Muscle of back (tissue), 11 donors: ENCODE data around the gene DERA. TPM values are rescaled to one million over a fixed set of nuclear protein-coding genes. Genes with fewer than 3 reads are reported as not detected.

Experiments used
- DNase-seq, 3 donors: peaks; one replicate each; pipeline versions ENCODE4 v3.0.0 to v3.0.0-alpha.2; 2013
- polyA plus RNA-seq, 10 donors: library from polyadenylated mRNA; unstranded; fragments of 120-200 nt; gene quantifications; one replicate each; pipeline ENCODE4 v1.2.1, GENCODE V29; 2013; ENCODE audit not compliant: insufficient read length in 10 of 10

The DERA gene
- polyA plus RNA-seq, 10 donors, result 28.7 to 39.1 (median 32.5) TPM

DNA sequence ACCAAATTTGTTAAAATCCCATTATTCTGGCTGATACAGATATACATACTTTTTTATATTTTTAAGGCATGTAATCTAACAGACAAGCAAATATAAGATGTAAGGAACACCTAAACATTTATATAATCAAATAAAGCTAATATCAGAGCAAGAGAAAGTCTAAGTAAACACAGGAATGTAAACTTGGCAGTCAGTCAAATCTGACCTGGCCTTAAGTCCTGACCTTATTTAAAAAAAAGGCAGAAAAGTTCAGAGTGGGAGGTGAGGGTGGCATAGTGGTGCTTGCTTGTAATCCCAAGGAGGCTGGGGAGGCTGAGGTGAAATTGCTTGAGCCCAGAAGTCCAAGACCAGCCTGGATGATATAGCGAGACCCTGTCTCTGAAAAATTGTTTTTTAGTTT, 152.6 kb downstream of the DERA start:
- DNase-seq, result no peak

DNA sequence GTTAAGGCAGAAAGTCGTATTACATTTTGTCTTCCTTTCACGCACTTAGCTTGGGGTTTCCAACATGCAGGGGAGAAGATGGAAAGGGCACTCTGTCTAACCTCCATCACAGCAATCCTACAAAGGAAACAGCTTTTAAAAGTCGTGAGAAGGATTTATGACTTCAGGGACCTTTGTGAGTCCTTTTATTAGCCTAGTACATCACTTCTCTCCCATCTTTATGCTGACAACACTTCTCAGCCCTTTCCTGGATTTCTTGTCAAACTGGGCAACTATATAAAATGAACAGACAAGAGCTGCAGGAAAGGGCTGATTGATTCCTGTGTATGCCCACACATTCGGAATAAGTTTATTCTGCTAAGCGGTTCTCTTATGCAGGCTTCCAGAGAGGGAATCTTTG, 159.0 kb downstream of the DERA start:
- DNase-seq, result no peak

- DNase-seq, result no peak
Observed at GRCh38 chr12:16072678-16073077, 161.5 kb downstream of the DERA start.

DNA sequence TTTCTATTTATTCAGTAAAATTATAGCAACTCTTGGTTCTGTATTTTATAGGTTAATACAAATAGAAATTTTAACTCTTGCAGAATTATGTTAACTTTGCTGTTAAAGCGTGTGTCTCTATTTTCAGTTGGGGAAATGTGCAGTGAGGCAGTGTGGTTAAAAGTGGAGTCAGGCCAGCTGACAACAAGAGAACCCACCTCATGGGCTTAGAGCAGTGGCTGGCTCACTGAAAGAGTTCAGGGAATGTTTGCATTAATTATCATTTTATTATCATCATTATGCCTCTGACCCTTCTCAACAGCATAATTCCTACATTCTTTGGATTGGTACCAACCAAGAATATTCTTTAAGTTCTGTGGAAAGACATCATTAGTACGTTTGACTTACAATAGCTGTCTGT, 163.8 kb downstream of the DERA start:
- no peak for DNase-seq

DNA sequence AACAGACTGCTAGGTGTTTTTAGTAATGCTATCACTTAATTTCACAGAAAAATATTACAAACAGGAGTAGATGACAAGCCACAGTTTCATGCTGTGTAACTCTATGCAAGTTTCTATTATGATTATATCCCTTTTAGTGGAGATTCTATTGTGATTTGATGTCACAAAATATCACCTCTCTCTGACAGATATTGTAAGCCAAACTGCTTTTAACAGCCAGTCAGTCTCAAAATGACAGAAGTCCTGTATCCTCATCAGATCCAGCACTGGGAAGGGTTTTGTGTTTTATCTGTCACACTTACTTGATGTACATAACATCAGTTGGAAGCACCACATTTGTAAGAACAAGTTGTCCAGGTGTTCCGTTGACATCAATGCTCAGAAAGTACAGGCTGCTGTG, 164.8 kb downstream of the DERA start:
- no peak for DNase-seq

- no peak for DNase-seq
Observed at GRCh38 chr12:16076557-16076956, 165.4 kb downstream of the DERA start.

- DNase-seq, result no peak
Observed at GRCh38 chr12:16076970-16077522, 165.9 kb downstream of the DERA start.

DNA sequence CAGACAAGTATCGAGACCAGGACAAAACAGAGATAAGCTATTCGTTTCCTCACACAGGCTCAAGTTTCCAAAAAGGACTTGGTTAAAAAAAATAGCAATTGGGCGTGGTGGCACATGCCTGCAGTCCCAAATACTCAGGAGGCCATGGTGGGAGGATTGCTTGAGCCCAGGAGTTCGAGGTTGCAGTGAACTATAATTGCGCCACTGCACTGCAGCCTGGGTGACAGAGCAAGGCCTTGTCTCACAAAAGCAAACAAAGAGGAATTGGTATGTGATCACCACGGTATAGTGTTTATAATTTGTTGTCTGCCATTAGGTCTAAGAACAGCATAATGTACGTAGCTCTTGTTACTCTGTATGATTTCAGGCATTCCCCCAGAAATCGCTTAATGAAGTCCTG, 175.3 kb downstream of the DERA start:
- DNase-seq, result no peak

DNA sequence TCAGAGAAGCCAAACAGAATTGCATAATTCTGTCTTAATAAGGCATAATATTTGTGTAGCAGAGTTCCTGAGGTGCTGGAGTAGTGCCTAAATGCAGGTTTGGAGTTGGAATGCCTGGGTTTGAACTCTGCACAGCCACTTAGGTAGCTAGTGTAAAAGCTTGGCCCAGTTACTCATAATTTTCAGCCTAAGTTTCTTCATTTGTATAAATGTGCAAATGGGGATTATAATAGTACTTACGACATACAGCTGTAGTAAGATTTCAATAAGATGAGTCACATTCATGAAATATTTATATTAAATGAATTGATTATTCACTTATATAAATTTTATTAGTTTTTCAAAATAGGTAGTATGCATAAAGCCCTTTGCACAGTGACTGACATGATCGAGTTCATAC, 175.8 kb downstream of the DERA start:
- no peak for DNase-seq

Other genes starting within 250 kb of the DERA start
- gene EPS8, start 121.9 kb upstream of the DERA start, polyA plus RNA-seq, result 10 to 100 TPM; 34.3 to 52.8 (median 39.8) TPM
- gene STRAP, start 28.9 kb upstream of the DERA start, polyA plus RNA-seq, result 100 to 1,000 TPM; 120 to 145 (median 130) TPM